SK-N-MC (cell line): Measurements from ENCODE around the gene ZSCAN18.

ENCODE experiments used
- EZH2 ChIP-seq: fragments of 200-600 bp; sonication (generic); IDR thresholded peaks from one replicate; pipeline ENCODE4 v1.6.1; 2017; ENCODE audit warnings: antibody characterized with exemption
- FOXP2 ChIP-seq: optimal IDR thresholded peaks from 2 replicates; pipeline ENCODE3; 2011; ENCODE audit warnings: mild to moderate bottlenecking, moderate library complexity; ENCODE audit not compliant: insufficient read depth; ENCODE audit errors: extremely low read length, control extremely low read depth
- POLR2AphosphoS5 ChIP-seq: IDR thresholded peaks from 2 replicates; pipeline ENCODE4 v1.6.1; 2012; ENCODE audit warnings: mild to moderate bottlenecking, low read depth, low read length, borderline replicate concordance

- TF ChIP-seq EZH2 (no peak), POLR2AphosphoS5 (no peak), FOXP2 (no peak)
Measured at GRCh38 chr19:58046856-58047255, 51.2 kb downstream of the ZSCAN18 start.
